DOHH2 (cell line): ENCODE data around the gene ZMIZ1.

Experiments used
- H3F3A ChIP-seq: fragments of 200-600 bp; sonication (generic), shearing (Covaris generic); 2 replicates; pipeline ENCODE4 v1.6.0; 2016; ENCODE audit warnings: antibody characterized with exemption, mild to moderate bottlenecking; ENCODE audit not compliant: control insufficient read depth, insufficient read depth
- H3K27ac ChIP-seq: fragments of 200-600 bp; sonication (generic); 2 replicates; pipeline ENCODE4 v1.5.1; 2014; ENCODE audit warnings: low read depth, mild to moderate bottlenecking, low read length, moderate library complexity
- H3K27me3 ChIP-seq: fragments of 200-600 bp; sonication (generic); 2 replicates; pipeline ENCODE4 v1.6.1; 2014; ENCODE audit warnings: mild to moderate bottlenecking, low read length, mixed read lengths; ENCODE audit not compliant: control insufficient read depth
- H3K36me3 ChIP-seq: fragments of 200-600 bp; sonication (generic); 2 replicates; pipeline ENCODE4 v1.6.1; 2014; ENCODE audit warnings: mild to moderate bottlenecking, low read length, moderate library complexity, mixed read lengths; ENCODE audit not compliant: control insufficient read depth
- H3K4me1 ChIP-seq: fragments of 200-600 bp; sonication (generic); 2 replicates; pipeline ENCODE4 v1.6.1; 2014; ENCODE audit warnings: mild to moderate bottlenecking, low read length, mixed read lengths; ENCODE audit not compliant: control insufficient read depth
- H3K4me2 ChIP-seq: fragments of 200-600 bp; sonication (generic); 2 replicates; pipeline ENCODE4 v1.6.0; 2014; ENCODE audit warnings: mild to moderate bottlenecking, low read length, moderate library complexity
- H3K4me3 ChIP-seq: fragments of 200-600 bp; sonication (generic); 2 replicates; pipeline ENCODE4 v1.5.1; 2014; ENCODE audit warnings: mild to moderate bottlenecking, low read length, mixed read lengths
- H3K79me2 ChIP-seq: fragments of 200-600 bp; sonication (generic); 2 replicates; pipeline ENCODE4 v1.6.1; 2014; ENCODE audit warnings: mild to moderate bottlenecking, low read length, mixed read lengths; ENCODE audit not compliant: control insufficient read depth
- H3K9me2 ChIP-seq: fragments of 200-600 bp; sonication (generic); replicated peaks from 2 replicates; pipeline ENCODE4 v1.6.1; 2014; ENCODE audit warnings: mild to moderate bottlenecking, low read length, mixed read lengths; ENCODE audit not compliant: control insufficient read depth
- H3K9me3 ChIP-seq: fragments of 200-600 bp; sonication (generic); 2 replicates; pipeline ENCODE4 v1.6.1; 2014; ENCODE audit warnings: antibody characterized with exemption, low read length, mixed read lengths; ENCODE audit not compliant: control insufficient read depth, insufficient read depth
- H4K20me1 ChIP-seq: fragments of 200-600 bp; sonication (generic); 2 replicates; pipeline ENCODE4 v1.6.0; 2014; ENCODE audit warnings: low read depth, mild to moderate bottlenecking, antibody characterized with exemption, low read length, moderate library complexity; ENCODE audit not compliant: control insufficient read depth, insufficient read depth
- EZH2phosphoT487 ChIP-seq: fragments of 200-600 bp; sonication (generic); IDR thresholded peaks from 2 replicates; pipeline ENCODE4 v1.6.1; 2017; ENCODE audit warnings: borderline replicate concordance, mild to moderate bottlenecking, antibody characterized with exemption, low read length, moderate library complexity, mixed read lengths
- TF ChIP-seq, protein P1 (sequence below): fragments of 200-600 bp; sonication (generic); IDR thresholded peaks from one replicate; pipeline ENCODE4 v1.5.1; 2014; ENCODE audit warnings: antibody characterized with exemption, mild to moderate bottlenecking, low read depth, low read length; ENCODE audit not compliant: poor library complexity, severe bottlenecking

ZMIZ1 gene

DNA sequence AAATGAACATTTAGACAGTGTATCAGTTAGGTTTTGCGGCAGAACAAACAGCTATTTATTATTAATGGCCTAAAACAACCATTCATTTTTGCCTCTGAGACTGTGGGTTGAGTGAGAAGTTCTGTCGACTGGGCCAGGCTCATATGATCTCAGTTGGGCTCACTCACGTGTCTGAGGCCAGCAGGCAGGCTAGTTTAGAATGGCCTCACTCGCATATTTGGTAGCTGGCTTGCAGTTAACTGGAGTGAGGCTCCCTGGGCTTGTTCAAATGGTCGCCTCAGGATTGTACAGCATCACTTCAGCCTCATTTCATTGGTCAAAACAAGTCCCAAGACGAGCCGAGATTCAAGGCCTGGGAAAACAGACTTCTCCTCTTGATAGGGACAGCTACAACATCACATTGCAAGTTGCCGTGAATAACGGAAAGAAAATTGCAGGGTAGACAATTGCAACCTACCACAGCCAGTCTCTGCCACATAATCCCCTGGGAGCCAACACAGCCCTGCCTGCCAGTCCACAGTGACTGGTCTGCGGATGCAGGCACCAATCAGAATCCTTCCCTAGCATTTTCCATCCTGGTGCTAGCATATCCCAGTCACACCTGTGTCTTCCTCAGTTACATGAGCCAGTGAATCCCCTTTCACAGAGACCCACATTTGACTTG is 255.4 kb downstream of the ZMIZ1 start:
- Histone ChIP-seq H4K20me1 (no peaks in the 10 kb centered on the region), H3K36me3 (no peaks in the 10 kb centered on the region), H3F3A (no peaks in the 10 kb centered on the region), H3K9me3 (no peaks in the 10 kb centered on the region), H3K27me3 (peaks cover 14% of the 10 kb centered on the region; the same call in 1 of the 2 replicates), H3K4me3 (no peak overlapping the region), H3K4me1 (no peaks in the 10 kb centered on the region), H3K4me2 (no peak overlapping the region), H3K27ac (no peak overlapping the region), H3K9me2 (no peaks in the 10 kb centered on the region), H3K79me2 (no peaks in the 10 kb centered on the region)
- TF ChIP-seq, protein P1, sequence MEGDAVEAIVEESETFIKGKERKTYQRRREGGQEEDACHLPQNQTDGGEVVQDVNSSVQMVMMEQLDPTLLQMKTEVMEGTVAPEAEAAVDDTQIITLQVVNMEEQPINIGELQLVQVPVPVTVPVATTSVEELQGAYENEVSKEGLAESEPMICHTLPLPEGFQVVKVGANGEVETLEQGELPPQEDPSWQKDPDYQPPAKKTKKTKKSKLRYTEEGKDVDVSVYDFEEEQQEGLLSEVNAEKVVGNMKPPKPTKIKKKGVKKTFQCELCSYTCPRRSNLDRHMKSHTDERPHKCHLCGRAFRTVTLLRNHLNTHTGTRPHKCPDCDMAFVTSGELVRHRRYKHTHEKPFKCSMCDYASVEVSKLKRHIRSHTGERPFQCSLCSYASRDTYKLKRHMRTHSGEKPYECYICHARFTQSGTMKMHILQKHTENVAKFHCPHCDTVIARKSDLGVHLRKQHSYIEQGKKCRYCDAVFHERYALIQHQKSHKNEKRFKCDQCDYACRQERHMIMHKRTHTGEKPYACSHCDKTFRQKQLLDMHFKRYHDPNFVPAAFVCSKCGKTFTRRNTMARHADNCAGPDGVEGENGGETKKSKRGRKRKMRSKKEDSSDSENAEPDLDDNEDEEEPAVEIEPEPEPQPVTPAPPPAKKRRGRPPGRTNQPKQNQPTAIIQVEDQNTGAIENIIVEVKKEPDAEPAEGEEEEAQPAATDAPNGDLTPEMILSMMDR = no peak
- no peak for TF ChIP-seq EZH2phosphoT487

DNA sequence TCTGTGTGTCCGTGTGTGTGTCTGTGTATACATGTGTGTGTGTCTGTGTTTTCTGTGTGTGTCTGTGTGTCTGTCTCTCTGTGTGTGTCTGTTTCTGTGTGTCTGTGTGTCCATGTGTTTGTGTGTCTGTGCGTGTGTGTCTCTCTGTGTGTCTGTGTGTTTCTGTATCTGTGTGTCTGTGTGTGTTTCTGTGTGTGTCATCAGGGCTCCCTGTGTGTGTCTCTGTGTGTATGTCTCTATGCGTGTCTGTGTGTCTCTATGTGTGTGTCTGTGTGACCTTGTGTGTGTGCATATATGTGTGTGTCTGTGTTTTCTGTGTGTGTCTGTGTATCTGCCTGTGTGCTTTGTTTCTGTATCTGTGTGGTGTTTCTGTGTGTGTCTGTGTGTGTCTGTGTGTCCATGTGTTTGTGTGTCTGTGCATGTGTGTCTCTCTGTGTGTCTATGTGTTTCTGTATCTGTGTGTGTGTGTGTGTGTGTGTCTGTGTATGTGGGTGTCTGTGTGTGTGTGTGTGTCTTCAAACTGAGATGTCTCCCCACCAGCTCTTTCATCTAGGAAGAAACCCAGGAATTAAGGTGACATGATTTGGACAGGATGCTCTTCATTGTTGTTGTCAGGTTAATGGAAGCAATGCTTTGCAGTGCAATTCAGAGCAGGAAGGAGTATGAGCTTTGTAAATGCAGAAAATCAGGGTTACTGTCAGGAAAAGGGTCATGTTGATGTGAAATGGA is 257.8 kb downstream of the ZMIZ1 start:
- Histone ChIP-seq H3K79me2 (no peaks in the 10 kb centered on the region), H3K27ac (no peak overlapping the region), H3K9me2 (no peaks in the 10 kb centered on the region), H3K36me3 (no peaks in the 10 kb centered on the region), H3K9me3 (no peaks in the 10 kb centered on the region), H3K4me3 (no peak overlapping the region), H3F3A (no peaks in the 10 kb centered on the region), H3K27me3 (peaks cover 11% of the 10 kb centered on the region), H3K4me2 (no peak overlapping the region), H3K4me1 (0 out of 2 replicates have a peak, but pooled peaks cover under 1% of the 10 kb centered on the region), H4K20me1 (no peaks in the 10 kb centered on the region)
- TF ChIP-seq EZH2phosphoT487 = no peak
- TF ChIP-seq, protein P1 = no peak

DNA sequence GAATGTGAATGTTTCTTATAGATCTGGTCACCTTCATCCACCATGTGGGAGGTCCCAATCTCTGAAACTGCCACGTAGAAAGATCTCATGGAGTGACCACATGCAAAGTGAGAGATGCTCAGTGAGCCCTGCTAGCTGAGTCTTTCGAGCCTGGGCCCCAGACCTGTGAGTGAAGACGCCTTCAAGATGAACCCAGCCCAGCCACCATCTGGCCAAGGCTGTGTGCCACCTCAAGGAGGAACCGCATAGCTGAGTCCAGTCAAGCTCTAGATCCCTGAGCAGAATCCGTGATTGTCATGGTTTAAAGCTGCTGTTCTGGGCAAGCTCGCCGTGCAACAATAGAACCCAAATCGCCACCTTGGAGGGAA is 258.3 kb downstream of the ZMIZ1 start:
- H3K9me2 ChIP-seq = no peaks in the 10 kb centered on the region
- no peak overlapping the region for H3K4me2 ChIP-seq
- no peaks in the 10 kb centered on the region for H3K36me3 ChIP-seq
- no peaks in the 10 kb centered on the region for H3F3A ChIP-seq
- peaks cover 17% of the 10 kb centered on the region for H3K27me3 ChIP-seq
- H4K20me1 ChIP-seq = no peaks in the 10 kb centered on the region
- no peaks in the 10 kb centered on the region for H3K9me3 ChIP-seq
- no peak overlapping the region for H3K4me3 ChIP-seq
- TF ChIP-seq, protein P1 = no peak
- TF ChIP-seq EZH2phosphoT487 = no peak
- H3K27ac ChIP-seq = no peak overlapping the region
- no peaks in the 10 kb centered on the region for H3K79me2 ChIP-seq
- 0 out of 2 replicates have a peak, but pooled peaks cover 5% of the 10 kb centered on the region for H3K4me1 ChIP-seq
